Measurements from ENCODE around the gene AUTS2.

The AUTS2 gene

GRCh38 chr7:69818636-69819332, 220.5 kb downstream of the AUTS2 start:
- ATAC-seq (ENCODE audit: low read depth) (no peak), DNase-seq (ENCODE audit: low spot score) (no peak)
- no peak for TF ChIP-seq CTCF (IDR thresholded peaks at IDR 0.05; ENCODE audit: poor library complexity, severe bottlenecking)
- Histone ChIP-seq H3K9me3 (ENCODE audit: severe bottlenecking) (no peaks in the 10 kb centered on the region), H3K4me3 (ENCODE audit: severe bottlenecking) (no peak overlapping the region), H3K4me1 (ENCODE audit: insufficient read depth, poor library complexity, severe bottlenecking) (no peaks in the 10 kb centered on the region), H3K36me3 (ENCODE audit: low read depth) (no peaks in the 10 kb centered on the region), H3K27ac (ENCODE audit: poor library complexity, severe bottlenecking) (no peak overlapping the region), H3K27me3 (ENCODE audit: insufficient read depth, poor library complexity, severe bottlenecking) (no peaks in the 10 kb centered on the region)

GRCh38 chr7:69819333-69819705, 221.0 kb downstream of the AUTS2 start:
- Histone ChIP-seq H3K27me3 (ENCODE audit: insufficient read depth, poor library complexity, severe bottlenecking) (no peaks in the 10 kb centered on the region), H3K4me3 (ENCODE audit: severe bottlenecking) (no peak overlapping the region), H3K36me3 (ENCODE audit: low read depth) (no peaks in the 10 kb centered on the region), H3K9me3 (ENCODE audit: severe bottlenecking) (no peaks in the 10 kb centered on the region), H3K27ac (ENCODE audit: poor library complexity, severe bottlenecking) (no peak overlapping the region), H3K4me1 (ENCODE audit: insufficient read depth, poor library complexity, severe bottlenecking) (no peaks in the 10 kb centered on the region)
- TF ChIP-seq CTCF (IDR thresholded peaks at IDR 0.05; ENCODE audit: poor library complexity, severe bottlenecking) = no peak
- DNase-seq (ENCODE audit: low spot score) (no peak), ATAC-seq (ENCODE audit: low read depth) (no peak)

GRCh38 chr7:69820479-69821192, 222.4 kb downstream of the AUTS2 start:
- TF ChIP-seq CTCF (IDR thresholded peaks at IDR 0.05; ENCODE audit: poor library complexity, severe bottlenecking) = no peak
- Histone ChIP-seq H3K36me3 (ENCODE audit: low read depth) (no peaks in the 10 kb centered on the region), H3K27me3 (ENCODE audit: insufficient read depth, poor library complexity, severe bottlenecking) (no peaks in the 10 kb centered on the region), H3K4me1 (ENCODE audit: insufficient read depth, poor library complexity, severe bottlenecking) (no peaks in the 10 kb centered on the region), H3K4me3 (ENCODE audit: severe bottlenecking) (no peak overlapping the region), H3K27ac (ENCODE audit: poor library complexity, severe bottlenecking) (no peak overlapping the region), H3K9me3 (ENCODE audit: severe bottlenecking) (no peaks in the 10 kb centered on the region)
- no peak for DNase-seq (ENCODE audit: low spot score)
- no peak for ATAC-seq (ENCODE audit: low read depth)

GRCh38 chr7:69822386-69822785, 224.1 kb downstream of the AUTS2 start:
- no peaks in the 10 kb centered on the region for H3K36me3 ChIP-seq (ENCODE audit: low read depth)
- no peak overlapping the region for H3K4me3 ChIP-seq (ENCODE audit: severe bottlenecking)
- ATAC-seq (ENCODE audit: low read depth) = no peak
- no peaks in the 10 kb centered on the region for H3K4me1 ChIP-seq (ENCODE audit: insufficient read depth, poor library complexity, severe bottlenecking)
- no peak overlapping the region for H3K27ac ChIP-seq (ENCODE audit: poor library complexity, severe bottlenecking)
- no peaks in the 10 kb centered on the region for H3K27me3 ChIP-seq (ENCODE audit: insufficient read depth, poor library complexity, severe bottlenecking)
- no peaks in the 10 kb centered on the region for H3K9me3 ChIP-seq (ENCODE audit: severe bottlenecking)
- DNase-seq (ENCODE audit: low spot score) = no peak
- no peak for TF ChIP-seq CTCF (IDR thresholded peaks at IDR 0.05; ENCODE audit: poor library complexity, severe bottlenecking)
